ENCODE measurements around the gene TOGARAM2.

The TOGARAM2 gene

DNA sequence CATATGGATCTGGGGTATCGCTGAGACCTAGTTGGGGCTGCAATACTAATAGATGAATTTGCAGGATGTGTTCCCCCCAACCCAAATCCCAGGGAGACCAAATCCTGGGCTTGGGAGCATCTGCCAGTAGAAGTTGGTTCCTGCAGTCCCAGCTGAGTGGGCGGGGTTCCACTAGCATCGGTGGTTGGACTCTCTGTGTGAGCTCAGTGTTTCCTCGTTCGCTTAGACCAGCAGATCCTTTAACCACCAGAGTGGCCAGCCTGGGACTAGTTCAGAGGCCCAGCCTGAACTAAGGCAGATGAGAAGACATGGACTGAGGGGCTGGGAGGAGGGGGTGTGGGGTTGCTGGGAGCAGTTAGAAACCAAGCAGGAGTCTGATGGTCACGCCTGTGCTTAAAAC is 52.6 kb downstream of the TOGARAM2 start:
- ChIA-PET CTCF (no interaction called here), POLR2A (interaction anchor here (1.1 kb wide), 1 partner anchor 179 kb away, joined by 3 read pairs; no protein-coding TSS in a partner anchor)
- Histone ChIP-seq H3K9me3 (ENCODE audit: control insufficient read depth, insufficient read depth, low read depth, low read length) (no peaks in the 10 kb centered on the region), H3K36me3 (ENCODE audit: control insufficient read depth in 2 of 2, insufficient read depth in 1 of 2, low read length in 2 of 2) (no peaks in the 10 kb centered on the region), H3K4me1 (ENCODE audit: control insufficient read depth, insufficient read depth, low read length) (no peaks in the 10 kb centered on the region), H3K27ac (ENCODE audit: extremely low read depth, low read depth, low read length) (no peak overlapping the region), H3K4me3 (ENCODE audit: low read depth, low read length) (no peak overlapping the region)
- TF ChIP-seq ZBTB6 (tag by site-specific recombination; IDR thresholded peaks at IDR 0.05) (no peak), RBAK (tag by site-specific recombination; IDR thresholded peaks at IDR 0.05) (no peak), ZBTB10 (tag by site-specific recombination; IDR thresholded peaks at IDR 0.05) (no peak), OVOL3 (tag by site-specific recombination; IDR thresholded peaks at IDR 0.05) (no peak), ZNF280C (tag by site-specific recombination; IDR thresholded peaks at IDR 0.05) (no peak), SP3 (tag by site-specific recombination; IDR thresholded peaks at IDR 0.05) (no peak), ZFP3 (tag by site-specific recombination; IDR thresholded peaks at IDR 0.05; ENCODE audit: low read depth) (no peak), ZNF600 (tag by site-specific recombination; IDR thresholded peaks at IDR 0.05) (no peak), KLF16 (tag by site-specific recombination; IDR thresholded peaks at IDR 0.05) (no peak), ZIC2 (tag by site-specific recombination; IDR thresholded peaks at IDR 0.05) (no peak)

DNA sequence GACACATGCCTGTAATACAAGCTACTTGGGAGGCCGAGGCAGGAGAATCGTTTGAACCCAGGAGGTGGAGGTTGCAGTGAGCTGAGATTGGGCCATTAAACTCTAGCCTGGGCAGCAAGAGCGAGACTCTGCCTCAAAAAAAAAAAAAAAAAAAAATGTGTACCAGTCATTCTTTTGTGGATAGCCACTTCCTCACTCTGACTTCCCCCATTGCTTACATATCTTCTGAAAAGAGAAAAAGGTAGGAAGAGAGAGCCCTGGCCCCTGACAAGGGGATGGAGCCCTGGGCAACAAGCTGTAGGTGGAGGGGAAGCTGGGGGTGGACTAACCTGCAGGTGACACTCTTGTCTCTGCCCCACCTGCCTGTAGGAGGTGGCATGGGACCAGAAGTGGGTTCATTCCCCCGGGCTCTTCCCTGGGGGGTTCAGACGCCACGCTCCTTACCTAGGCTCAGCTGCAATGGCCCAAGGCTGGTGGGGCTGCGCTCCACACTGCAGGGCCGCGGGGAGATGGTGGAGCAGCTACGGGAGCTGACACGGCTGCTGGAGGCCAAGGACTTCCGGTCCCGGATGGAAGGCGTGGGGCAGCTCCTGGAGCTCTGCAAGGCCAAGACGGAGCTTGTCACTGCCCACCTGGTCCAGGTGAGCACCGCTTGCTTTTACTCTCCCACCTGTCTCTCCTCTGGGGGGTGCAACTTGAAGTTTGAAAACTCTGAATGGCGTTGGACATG is 54.1 kb downstream of the TOGARAM2 start:
- no peak overlapping the region for H3K27ac ChIP-seq (ENCODE audit: extremely low read depth, low read depth, low read length)
- ChIA-PET POLR2A (interaction anchor here (1.1 kb wide), 1 partner anchor 177 kb away, joined by 3 read pairs; no protein-coding TSS in a partner anchor), CTCF (interaction anchor here (0.6 to 0.7 kb wide), 2 partner anchors 175 to 807 kb away, joined by 3 to 4 read pairs; no protein-coding TSS in a partner anchor)
- H3K4me3 ChIP-seq (ENCODE audit: low read depth, low read length): no peak overlapping the region
- TF ChIP-seq, protein P1, sequence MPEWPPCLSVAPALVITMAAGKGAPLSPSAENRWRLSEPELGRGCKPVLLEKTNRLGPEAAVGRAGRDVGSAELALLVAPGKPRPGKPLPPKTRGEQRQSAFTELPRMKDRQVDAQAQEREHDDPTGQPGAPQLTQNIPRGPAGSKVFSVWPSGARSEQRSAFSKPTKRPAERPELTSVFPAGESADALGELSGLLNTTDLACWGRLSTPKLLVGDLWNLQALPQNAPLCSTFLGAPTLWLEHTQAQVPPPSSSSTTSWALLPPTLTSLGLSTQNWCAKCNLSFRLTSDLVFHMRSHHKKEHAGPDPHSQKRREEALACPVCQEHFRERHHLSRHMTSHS (tag by site-specific recombination; IDR thresholded peaks at IDR 0.05): no peak
- no peak for TF ChIP-seq ZNF621 (tag by site-specific recombination; IDR thresholded peaks at IDR 0.05)
- TF ChIP-seq TCF7L2 (IDR thresholded peaks at IDR 0.05; ENCODE audit: borderline replicate concordance, low read depth, low read length): no peak
- no peak for TF ChIP-seq RBAK (tag by site-specific recombination; IDR thresholded peaks at IDR 0.05)
- TF ChIP-seq ZNF580 (tag by site-specific recombination; IDR thresholded peaks at IDR 0.05): no peak
- TF ChIP-seq MYNN (tag by site-specific recombination; IDR thresholded peaks at IDR 0.05; ENCODE audit: borderline replicate concordance): no peak
- TF ChIP-seq ZNF626 (tag by site-specific recombination; IDR thresholded peaks at IDR 0.05): no peak
- TF ChIP-seq AEBP2 (tag by site-specific recombination; IDR thresholded peaks at IDR 0.05; ENCODE audit: borderline replicate concordance): no peak
- TF ChIP-seq ZNF202 (tag by site-specific recombination; IDR thresholded peaks at IDR 0.05; ENCODE audit: borderline replicate concordance): no peak
- TF ChIP-seq ZFP41 (tag by site-specific recombination; IDR thresholded peaks at IDR 0.05; ENCODE audit: borderline replicate concordance): no peak
- no peak for TF ChIP-seq ZNF843 (tag by site-specific recombination; IDR thresholded peaks at IDR 0.05)
- H3K36me3 ChIP-seq (ENCODE audit: control insufficient read depth in 2 of 2, insufficient read depth in 1 of 2, low read length in 2 of 2): no peaks in the 10 kb centered on the region
- H3K9me3 ChIP-seq (ENCODE audit: control insufficient read depth, insufficient read depth, low read depth, low read length): no peaks in the 10 kb centered on the region
- H3K4me1 ChIP-seq (ENCODE audit: control insufficient read depth, insufficient read depth, low read length): no peaks in the 10 kb centered on the region
